Measurements from ENCODE around the gene AMZ1. TPM values are rescaled to one million over a fixed set of nuclear protein-coding genes. Genes with fewer than 3 reads are reported as not detected.
A peak's percentile ranks its signal among the peaks of the same experiment; 100 is the strongest.

The AMZ1 gene
- total RNA-seq, 6 experiments from 2014 or later = 6.2 to 11.3 (median 7.8) TPM

GRCh38 chr7:2753148-2753547 lies 65.1 kb downstream of the AMZ1 start:
- Mint-ChIP-seq H3K36me3 (ENCODE audit: low read depth) (peaks cover 33% of the 10 kb centered on the region), H3K27me3 (ENCODE audit: insufficient read depth) (peaks cover 2% of the 10 kb centered on the region; the same call in 1 of the 2 replicates), H3K9me3 (peaks cover 7% of the 10 kb centered on the region; the same call in 1 of the 2 replicates), H3K27ac (no peak overlapping the region), H3K4me3 (no peak overlapping the region), H3K4me1 (ENCODE audit: low read depth) (peaks cover 62% of the 10 kb centered on the region)
- no peak for DNase-seq
- no peak for TF ChIP-seq CTCF (IDR thresholded peaks at IDR 0.05)

- Mint-ChIP-seq H3K36me3 (ENCODE audit: low read depth) (peaks cover 37% of the 10 kb centered on the region), H3K9me3 (peaks cover 7% of the 10 kb centered on the region; the same call in 1 of the 2 replicates), H3K4me1 (ENCODE audit: low read depth) (peaks cover 70% of the 10 kb centered on the region), H3K27me3 (ENCODE audit: insufficient read depth) (peaks cover 4% of the 10 kb centered on the region; the same call in 1 of the 2 replicates), H3K27ac (no peak overlapping the region), H3K4me3 (no peak overlapping the region)
- TF ChIP-seq CTCF (IDR thresholded peaks at IDR 0.05) = no peak
- no peak for DNase-seq
Measured at GRCh38 chr7:2754086-2754485, 66.1 kb downstream of the AMZ1 start.

GRCh38 chr7:2754912-2755311 lies 66.9 kb downstream of the AMZ1 start:
- no peak for TF ChIP-seq CTCF (IDR thresholded peaks at IDR 0.05)
- no peak for DNase-seq
- Mint-ChIP-seq H3K4me1 (ENCODE audit: low read depth) (peaks cover 72% of the 10 kb centered on the region), H3K4me3 (no peak overlapping the region), H3K36me3 (ENCODE audit: low read depth) (peaks cover 44% of the 10 kb centered on the region), H3K27me3 (ENCODE audit: insufficient read depth) (peaks cover 4% of the 10 kb centered on the region; the same call in 1 of the 2 replicates), H3K9me3 (peaks cover 7% of the 10 kb centered on the region; the same call in 1 of the 2 replicates), H3K27ac (no peak overlapping the region)

- peak overlapping the region; percentile 95; the same call in 1 of the 2 replicates for H3K27ac Mint-ChIP-seq
- no peak for DNase-seq
- H3K27me3 Mint-ChIP-seq (ENCODE audit: insufficient read depth) = peaks cover 4% of the 10 kb centered on the region; the same call in 1 of the 2 replicates
- peaks cover 50% of the 10 kb centered on the region for H3K36me3 Mint-ChIP-seq (ENCODE audit: low read depth)
- no peak overlapping the region for H3K4me3 Mint-ChIP-seq
- H3K9me3 Mint-ChIP-seq = peaks cover 7% of the 10 kb centered on the region; the same call in 1 of the 2 replicates
- no peak for TF ChIP-seq CTCF (IDR thresholded peaks at IDR 0.05)
- peaks cover 72% of the 10 kb centered on the region for H3K4me1 Mint-ChIP-seq (ENCODE audit: low read depth)
Measured at GRCh38 chr7:2755531-2755930, 67.5 kb downstream of the AMZ1 start.

- Mint-ChIP-seq H3K27ac (peak overlapping the region; percentile 95), H3K4me1 (ENCODE audit: low read depth) (peaks cover 79% of the 10 kb centered on the region), H3K36me3 (ENCODE audit: low read depth) (peaks cover 61% of the 10 kb centered on the region), H3K4me3 (peak overlapping the region; percentile 85), H3K27me3 (ENCODE audit: insufficient read depth) (peaks cover 4% of the 10 kb centered on the region; the same call in 1 of the 2 replicates), H3K9me3 (peaks cover 7% of the 10 kb centered on the region; the same call in 1 of the 2 replicates)
- TF ChIP-seq CTCF (IDR thresholded peaks at IDR 0.05) = no peak
- DNase-seq = peak; percentile 69
Measured at GRCh38 chr7:2757361-2757903, 69.4 kb downstream of the AMZ1 start.
